HG02870 (cell line): Measurements from ENCODE around the gene PHF1.
A peak's percentile ranks its signal among the peaks of the same experiment; 100 is the strongest.
"Not testable (repeated sequence)": the region's sequence is repeated elsewhere in the genome, so short reads cannot be mapped to it uniquely, and the experiment has no call there.

Experiments
- ATAC-seq: cut with Tn5 transposase; IDR thresholded peaks from one replicate; pipeline ENCODE4 v1.9.1; 2021; ENCODE audit warnings: mild to moderate bottlenecking, moderate library complexity; ENCODE audit not compliant: unreplicated experiment

PHF1 gene

DNA sequence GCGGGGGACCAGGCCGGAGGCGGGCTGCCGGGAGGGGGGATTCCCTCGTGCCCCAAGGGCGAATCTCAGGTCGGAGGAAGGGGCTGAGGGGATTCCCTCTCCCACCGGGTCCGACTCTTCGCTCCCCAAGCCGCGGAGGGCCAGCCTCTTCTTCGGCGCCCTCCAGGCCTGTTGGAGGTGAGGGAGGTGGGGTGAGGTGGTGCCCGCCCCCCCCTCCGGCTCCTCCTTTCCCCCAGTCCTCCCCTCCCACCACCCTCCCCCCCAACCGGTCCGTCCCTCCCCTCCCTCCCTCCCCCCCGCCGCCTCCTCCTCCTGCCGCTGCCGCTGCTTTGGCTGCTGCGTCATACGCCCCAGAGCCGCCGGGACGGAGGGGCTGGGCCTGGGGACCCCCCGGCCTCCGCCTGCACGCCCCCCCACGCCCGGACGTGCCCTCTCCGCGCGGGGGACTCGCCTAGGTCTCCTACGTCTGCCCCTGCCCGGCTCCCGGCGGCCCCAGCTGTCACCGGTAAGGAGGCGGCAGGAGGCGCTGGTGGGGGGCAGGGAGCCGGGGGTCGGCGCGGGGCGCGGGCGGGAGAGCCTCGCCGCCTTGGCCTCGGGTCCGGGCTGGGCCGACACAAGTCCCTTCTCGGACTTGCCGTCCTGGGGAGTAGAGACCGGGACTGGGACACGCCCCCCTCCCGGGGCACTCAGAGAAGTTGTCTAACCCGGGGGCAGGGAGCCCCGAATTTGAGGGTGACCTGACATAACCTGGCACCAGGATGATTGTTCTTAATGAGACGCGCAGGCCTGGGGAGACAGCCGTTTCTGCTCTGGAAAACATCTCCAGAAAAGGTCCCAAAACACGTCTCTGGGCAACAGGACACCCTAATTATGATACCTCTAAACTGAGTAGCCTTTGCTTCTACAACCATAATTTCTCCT is at the start of gene PHF1:
Gene PHF1, plus strand, starts transcription at position 304 of the 921 bp plus-strand sequence. CDS start 1,250 bp downstream, outside the sequence.
- peak; percentile 25 for ATAC-seq

DNA sequence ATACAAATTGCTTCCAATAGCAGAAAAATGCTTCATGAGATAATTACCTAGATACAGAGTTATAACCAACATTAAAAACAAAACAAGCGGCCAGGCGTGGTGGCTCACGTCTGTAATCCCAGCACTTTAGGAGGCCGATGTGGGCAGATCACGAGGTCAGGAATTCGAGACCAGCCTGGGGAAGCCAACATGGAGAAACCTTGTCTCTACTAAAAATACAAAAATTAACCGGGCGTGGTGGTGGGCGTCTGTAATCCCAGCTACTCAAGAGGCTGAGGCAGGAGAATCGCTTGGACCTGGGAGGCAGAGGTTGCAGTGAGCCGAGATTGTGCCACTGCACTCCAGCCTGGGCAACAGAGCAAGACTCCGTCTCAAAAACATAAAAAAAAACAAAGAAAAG is 47.3 kb upstream of the PHF1 start:
- ATAC-seq: not testable (repeated sequence)

DNA sequence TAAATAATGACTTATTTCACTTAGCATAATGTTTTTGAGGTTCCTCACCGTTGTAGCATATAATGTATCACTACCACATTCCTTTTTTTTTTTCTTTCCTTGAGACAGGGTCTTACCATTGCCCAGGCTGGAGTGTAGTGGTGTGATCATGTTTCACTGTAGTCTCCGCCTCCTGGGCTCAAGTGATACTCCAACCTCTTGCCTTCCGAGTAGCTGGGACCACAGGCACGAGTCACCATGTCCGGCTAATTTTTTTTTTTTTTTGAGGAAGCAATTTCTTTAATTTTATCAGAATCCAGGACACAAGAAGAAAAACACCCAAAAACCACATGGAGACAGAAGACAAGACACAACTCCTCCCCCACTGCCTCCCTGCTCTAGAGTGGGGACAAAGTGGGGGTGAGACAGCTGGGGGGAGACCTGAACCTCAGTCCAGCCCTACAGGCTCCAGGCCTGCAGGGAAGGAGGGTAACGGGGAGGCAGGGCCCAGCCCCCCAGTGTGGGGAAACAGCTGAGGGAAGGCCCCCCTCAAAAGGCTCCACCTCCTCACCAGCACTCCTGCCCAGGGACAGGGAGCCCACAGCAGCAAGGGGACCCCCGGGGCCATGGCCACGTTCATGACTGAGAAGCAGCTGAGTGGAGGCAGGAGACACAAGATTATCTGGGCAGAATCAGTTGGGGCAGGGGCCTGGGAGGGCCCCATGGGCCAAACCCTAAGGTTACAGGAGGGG is 46.2 kb upstream of the PHF1 start:
- not testable (repeated sequence) for ATAC-seq

DNA sequence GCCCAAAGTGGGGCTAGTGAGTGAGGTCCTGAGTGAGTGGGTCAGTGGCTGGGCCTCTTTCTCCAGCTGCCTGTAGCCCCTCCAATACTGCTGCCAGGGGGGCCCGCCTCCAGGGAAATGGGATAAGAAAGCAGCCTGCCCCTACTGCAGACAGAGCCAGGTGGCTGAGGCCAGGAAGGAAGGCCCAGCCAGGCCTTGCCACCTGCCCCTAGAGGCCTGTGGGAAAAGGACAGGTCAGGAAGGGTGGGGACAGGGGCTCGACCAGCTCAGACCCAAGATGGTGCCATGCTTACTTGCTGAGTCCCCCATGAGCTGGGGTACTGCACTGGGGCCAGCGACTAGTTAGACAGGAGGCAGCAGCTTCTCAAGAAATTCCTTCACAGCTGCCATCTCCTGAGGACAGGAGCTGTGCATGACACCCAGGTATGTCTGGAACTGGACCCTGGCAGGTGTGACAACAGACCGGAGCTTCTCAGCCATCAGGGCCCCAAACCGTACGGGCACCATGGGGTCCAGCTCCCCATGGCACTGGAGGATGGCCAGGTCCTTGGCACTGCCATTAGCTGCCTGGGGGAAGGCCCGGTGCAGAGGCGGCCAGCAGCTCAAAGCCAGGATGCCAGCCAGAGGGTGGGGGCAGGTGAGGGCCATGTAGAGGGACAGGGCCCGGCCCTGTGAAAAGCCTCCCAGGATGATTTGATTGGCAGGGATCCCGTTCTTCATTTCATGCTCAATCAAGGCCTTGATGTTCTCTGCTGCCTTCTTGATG is 45.4 kb upstream of the PHF1 start:
- ATAC-seq: not testable (repeated sequence)

DNA sequence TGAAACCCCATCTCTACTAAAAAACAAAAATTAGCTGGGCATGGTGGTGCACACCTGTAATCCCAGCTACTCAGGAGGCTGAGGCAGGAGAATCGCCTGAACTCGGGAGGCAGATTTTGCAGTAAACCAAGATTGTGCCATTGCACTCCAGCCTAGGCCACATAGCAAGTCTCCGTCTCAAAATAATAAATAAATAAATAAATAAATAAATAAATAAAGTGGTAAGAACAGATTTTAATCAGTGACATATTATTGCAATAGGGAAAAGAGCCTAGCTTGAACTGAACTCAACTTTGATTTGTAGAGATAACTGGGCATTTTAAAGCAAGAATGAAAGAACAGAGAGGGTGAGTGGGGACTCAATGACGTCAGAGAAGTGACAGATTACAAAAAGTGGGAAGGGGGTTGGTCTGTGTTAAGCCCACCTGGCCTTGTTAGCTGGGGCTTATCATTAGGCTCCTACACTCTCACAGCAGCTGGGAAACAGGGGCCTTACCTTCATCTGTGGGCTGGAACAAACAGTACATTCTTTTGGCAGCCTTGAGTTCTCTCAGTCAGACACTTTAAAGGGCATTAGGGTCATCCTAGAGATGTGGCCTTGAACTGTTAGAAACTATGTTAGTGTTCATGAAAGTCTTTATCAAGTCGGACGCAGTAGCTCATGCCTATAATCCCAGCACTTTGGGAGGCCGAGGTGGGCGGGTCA is 43.7 kb upstream of the PHF1 start:
- ATAC-seq: no peak

DNA sequence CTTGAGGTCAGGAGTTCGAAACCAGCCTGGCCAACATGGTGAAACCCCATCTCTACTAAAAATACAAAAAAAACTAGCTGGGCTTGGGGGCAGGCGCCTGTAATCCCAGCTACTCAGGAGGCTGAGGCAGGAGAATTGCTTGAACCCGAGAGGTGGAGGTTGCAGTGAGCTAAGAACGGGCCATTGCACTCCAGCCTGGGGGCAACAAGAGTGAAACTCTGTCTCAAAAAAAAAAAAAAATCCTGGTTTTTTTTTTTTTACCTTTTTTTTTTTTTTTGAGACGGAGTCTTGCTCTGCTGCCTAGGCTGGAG is 43.1 kb upstream of the PHF1 start:
- ATAC-seq: not testable (repeated sequence)

DNA sequence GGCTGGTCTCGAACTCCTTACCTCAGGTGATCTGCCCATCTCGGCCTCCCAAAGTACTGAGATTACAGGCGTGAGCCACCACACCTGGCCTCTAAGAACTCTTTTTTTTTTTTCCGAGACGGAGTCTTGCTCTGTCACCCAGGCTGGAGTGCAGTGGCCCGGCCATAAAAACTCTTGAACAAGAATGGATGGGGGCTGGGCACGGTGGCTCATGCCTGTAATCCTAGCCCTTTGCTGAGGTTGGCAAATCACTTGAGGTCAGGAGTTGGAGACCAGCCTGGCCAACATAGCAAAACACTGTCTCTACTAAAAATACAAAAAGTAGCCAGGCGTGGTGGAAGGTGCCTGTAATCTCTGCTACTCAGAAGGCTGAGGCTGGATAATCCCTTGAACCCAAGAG is 38.9 kb upstream of the PHF1 start:
- ATAC-seq: not testable (repeated sequence)

DNA sequence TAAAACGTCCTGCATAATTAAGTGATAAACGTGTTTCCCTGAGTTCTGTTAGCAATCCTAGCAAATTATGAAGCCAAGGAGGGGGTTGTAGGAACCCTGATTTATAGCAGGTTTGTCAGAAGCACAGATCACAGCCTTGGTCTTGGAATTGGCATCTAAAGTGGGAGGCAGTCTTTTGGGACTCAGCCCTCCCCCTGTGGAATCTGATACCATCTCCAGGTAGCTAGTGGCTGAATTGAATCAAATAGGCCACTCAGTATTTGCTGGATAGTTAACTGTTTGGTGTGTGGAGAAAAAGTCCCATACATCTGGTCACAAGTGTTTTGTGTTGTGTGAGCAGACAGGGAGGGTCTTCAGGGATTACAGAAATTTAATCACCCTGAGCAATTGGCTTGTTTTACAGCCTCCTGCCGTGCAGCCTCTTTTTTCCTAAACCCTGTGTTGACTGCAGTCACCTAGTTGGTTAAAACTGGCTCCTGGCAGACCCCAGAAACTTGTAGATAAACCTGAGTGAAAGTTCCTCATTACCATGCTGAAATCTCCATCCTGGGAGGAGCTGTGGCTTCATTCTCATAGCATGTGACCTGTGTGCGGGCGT is 38.2 kb upstream of the PHF1 start:
- ATAC-seq: no peak

DNA sequence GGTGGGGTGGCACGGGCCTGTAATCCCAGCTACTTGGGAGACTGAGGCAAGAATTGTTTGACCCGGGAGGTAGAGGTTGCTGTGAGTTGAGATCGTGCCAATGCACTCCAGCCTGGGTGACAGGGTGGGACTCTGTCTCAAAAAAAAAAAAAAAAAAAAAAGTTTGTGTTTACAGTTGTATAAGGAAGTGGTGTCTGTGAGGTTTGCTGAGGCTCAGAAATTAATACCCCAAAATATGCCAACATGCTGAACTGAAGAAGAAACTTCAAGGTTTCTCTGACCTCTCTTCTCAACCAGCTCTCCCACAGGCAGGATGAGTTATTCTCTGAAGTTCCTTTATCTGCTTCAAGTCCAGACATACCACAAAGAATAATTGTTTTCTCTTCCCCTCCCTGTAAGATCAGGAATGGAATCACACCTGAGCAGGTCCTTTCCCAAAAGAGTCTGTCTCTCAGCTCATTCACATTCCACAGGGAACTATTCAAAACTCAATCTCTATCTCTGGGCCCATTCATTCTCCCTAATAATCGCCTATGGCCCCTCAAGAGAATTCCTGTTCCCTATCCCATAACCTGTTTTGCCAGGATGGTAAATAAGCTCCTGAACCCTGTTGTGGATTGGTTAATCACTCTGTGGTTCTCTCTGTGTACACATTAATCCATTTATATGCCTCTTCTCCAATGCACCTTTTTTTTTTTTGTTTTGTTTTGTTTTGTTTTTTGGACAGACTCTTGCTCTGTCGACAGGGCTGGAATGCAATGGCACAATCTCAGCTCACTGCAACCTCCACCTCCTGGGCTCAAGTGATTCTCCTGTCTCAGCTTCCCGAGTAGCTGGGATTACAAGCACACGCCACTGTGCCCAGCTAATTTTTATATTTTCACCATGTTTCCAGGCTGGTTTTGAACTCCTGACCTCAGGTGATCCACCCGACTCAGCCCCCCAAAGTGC is 36.6 kb upstream of the PHF1 start:
- no peak for ATAC-seq

DNA sequence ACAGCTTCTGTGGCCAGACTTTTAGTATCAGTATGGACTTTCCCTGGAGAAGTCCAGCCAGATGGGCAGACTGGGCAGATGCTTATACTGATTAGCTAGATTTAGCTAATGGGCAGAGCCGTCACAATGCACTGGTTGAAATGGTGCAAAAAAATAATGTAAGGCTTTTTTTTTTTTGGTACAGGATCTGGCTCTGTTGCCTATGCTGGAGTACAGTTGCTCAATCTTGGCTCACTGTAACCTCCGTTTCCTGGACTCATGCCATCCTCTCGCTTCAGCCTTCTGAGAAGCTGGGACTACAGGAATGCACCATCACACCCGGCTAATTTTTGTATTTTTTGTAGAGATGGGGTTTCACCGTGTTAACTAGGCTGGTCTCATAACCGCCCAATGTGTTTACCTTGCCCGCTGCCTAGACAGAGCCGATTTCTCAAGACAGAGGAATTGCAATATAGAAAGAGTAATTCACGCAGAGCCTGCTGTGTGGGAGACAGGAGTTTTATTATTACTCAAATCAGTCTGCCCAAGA is 35.6 kb upstream of the PHF1 start:
- no peak for ATAC-seq

DNA sequence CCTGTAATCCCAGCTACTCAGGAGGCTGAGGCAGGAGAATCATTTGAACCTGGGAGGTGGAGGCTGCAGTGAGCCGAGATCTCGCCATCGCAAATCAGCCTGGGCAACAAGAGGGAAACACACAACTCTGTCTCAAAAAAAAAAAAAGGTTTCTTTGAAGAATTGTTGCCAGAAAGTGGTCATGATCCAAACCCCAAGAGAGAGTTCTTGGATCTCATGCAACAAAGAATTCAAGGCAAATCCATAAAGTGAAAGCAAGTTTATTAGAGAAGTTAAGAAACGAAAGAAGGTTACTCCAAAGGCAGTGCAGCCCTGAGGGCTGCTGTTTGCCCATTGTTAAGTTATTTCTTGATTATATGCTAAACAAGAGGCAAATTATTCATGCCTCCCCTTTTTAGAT is 33.6 kb upstream of the PHF1 start:
- no peak for ATAC-seq

DNA sequence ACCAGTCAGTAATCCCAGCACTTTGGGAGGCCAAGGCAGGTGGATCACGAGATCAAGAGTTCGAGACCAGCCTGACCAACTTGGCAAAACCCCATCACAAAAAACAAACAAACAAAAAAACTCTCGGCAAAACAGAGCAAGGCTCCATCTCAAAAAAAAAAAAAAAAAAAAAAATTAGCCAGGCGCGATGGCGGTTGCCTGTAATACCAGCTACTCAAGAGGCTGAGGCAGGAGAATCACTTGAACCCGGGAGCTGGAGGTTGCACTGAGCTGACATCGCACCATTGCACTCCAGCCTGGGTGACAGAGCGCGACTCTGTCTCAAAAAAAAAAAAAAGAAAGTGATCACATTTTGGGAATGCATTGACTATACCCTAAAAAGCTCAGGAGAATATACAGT is 31.6 kb upstream of the PHF1 start:
- not testable (repeated sequence) for ATAC-seq

DNA sequence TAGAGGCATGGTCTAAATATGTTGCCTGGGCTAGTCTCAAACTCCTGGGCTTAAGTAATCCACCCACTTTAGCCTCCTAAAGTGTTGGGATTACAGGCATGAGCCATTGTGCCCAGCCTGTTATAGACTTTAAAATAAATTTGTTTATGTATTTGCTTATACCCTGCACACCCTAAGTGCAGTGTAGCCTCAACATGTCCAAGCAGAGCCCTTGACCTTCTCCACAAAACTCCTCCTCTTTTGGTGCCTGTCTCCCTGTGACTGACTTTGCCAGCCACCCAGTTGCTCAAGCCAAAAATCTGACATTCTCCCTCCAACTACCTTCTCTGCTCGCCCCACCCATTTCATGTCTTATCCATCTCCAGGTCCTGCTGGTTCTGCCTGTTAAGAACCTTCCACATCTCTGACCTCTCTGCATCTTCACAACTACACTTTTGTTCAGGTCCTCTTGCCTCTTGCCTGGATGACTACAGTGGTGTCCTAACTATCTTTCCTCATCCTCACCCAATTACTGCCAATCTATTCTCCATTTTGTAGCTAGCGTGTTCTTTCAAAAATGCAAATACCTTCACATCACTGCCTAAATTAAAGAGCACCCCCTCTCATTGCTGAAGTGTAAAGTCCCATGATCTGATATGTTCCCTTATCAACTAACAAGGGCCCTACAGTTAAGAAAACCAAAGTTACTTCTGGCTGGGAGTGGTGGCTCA is 30.4 kb upstream of the PHF1 start:
- no peak for ATAC-seq

DNA sequence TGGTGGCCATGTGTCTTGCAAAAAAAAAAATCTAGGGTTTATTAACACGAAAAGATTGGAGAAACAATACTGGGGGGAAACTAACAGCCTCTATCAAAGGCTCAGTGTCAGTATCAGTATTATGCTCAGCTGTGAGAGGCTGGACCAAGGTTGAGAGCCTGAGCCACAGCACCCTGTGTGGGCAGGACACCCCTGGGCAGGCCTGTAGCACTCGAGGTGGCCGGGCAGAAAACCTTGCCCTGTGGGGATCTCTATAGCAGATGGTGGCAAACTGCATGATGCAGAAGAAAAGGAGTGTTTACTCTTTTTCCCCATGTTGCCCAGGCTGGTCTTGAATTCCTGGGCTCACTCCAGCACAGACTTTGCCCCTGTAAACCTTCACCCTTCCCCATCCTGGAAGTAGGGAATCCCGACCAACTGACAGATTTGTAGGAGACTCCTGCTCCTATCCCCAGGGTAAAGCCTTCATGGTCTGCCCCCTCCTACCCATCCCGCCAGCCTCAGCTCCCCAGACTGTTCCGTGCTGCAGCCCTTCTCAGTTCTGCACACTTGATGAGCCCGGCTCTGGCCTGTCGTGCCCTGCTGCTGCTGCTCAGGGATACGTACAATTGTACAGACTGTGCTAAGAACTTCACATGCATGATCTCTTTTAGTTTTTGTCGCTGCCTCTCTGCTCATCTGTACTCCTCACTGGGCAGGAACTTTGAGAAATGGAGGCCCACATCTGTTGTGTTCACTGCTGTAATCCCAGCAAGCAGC is 27.2 kb upstream of the PHF1 start:
- ATAC-seq: no peak

DNA sequence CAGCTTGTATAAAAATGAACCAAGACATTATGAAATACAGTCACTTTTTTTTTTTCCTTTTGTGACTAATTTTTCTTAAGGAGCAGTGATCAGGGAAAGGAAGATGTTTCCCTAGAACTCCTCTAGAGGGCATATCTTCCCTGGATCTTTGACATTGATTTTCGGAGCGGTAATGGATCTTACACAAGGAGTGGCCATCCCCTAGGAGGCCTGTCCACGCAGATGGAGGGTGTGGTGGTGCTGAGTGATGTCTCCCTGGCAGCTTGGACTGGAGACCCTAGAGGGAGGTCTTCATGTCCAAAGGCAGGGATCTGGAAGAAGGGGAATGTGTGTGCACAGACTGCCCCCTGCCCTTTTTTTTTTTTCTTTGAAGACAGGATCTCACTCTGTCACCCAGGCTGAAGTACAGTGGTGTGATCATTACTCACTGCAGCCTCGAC is 26.2 kb upstream of the PHF1 start:
- ATAC-seq: no peak

DNA sequence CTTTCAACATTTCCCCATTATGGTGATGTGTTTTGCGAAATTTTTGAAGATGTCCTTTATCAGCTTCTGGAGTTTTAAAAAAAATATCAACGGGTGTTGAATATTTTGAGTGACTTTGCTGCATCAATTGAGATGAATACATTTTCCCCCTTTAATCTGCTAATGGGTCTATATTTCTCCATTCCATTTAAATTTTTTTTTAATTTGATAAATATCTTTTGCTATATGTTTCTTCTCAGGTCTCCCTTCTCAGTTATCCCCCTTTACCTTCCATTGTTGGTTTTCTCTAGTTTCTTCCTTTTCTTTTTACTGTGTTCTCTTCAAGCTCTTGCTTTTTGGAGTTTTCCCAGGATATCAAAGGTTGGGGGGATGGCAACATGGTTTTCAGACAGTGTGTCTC is 20.6 kb upstream of the PHF1 start:
- no peak for ATAC-seq

DNA sequence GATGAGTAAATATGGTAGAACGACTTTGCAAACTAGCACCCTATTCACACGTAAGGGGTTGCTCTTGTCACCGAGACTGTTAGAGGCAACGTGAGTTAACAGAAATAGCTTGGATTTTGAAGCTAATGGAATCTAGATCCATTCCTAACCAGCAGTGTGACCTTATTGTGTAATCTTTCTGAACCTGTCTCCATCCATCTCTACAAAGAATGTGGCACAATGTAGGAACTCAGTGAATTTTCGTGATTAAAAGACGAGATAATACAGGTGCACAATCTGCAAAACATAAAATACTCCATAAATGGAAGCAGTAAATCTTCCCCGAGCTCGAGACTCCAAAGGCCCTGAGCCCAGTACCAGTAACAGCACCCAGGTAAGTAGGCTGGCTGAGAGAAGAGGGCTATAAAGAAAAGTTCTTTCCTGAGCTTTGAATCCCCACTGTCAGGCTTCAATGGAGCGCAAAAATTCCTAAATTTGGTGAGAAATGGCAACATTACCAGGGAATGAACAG is 20.0 kb upstream of the PHF1 start:
- no peak for ATAC-seq
